Esophagus squamous epithelium (tissue), 4 donors: ENCODE measurements around the gene TUBA1B.

Source experiments
- CTCF ChIP-seq, 6 experiments: fragments of 450-650 bp in 4 of 6; fragments of 200-600 bp in 2 of 6; sonication (generic) in 2 of 6; IDR thresholded peaks; one replicate each; pipeline ENCODE4 v1.5.1; 2016 to 2019; ENCODE audit warnings: antibody characterized with exemption in 6 of 6, mild to moderate bottlenecking in 4 of 6, moderate library complexity in 4 of 6
- POLR2A ChIP-seq, 4 donors: fragments of 450-650 bp; IDR thresholded peaks; one replicate each; pipeline ENCODE4 v1.6.1; 2017; ENCODE audit warnings: antibody characterized with exemption in 4 of 4, mild to moderate bottlenecking in 4 of 4, moderate library complexity in 3 of 4

- TF ChIP-seq CTCF (IDR thresholded peaks at IDR 0.05): no peak
- no peak for TF ChIP-seq POLR2A (IDR thresholded peaks at IDR 0.05)
Measured at GRCh38 chr12:49146406-49146805, 15.2 kb upstream of the TUBA1B start.
